ENCODE results near the gene SDR42E2.

Gene SDR42E2

DNA sequence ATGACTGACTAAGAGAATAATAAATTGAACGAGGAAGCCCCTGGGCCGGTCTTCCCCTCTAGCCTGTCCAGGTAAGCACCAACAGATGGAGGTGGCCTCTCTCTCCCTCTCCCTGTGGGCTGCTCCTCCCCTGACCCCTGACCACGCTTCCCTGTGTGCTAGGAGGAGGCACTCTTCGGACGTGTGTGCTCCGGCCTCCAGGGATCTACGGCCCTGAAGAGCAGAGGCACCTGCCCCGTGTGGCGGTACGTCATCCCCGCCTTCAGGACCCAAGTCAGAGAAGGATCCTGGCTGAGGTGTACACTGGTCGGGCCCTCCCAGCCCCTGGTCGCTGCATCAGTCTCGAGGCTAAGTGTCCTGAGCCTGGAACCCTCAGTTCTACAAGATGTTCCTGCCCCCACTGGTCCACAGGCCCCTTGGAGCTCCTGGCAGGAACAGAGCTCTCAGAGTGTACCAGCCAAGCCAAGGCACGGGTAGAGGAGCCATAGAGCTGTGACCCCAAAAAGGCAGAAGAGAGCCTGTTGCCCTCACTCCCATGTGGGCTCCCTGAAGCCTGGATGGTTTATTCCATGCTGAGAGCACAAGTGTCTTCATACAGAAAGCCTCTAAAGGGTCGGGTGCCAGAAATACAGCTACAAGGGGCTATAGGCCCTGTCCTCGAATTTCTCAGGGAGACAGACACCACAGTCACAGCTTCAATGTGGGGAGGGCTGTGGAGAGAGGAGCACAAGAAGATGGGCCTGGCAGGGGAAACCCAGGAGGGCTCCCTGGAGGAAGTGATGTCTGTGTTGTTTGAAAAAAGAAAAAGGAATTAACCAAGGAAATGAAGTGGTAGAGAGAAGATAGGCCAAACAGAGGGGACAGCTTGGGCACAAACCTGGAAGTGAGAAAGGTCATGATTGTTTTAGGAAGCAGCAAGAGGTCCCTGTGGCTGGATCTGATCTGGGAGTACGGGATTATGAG, 15.9 kb downstream of the SDR42E2 start:
- Histone ChIP-seq H4K20me1 (ENCODE audit: insufficient read depth, low read length) (no peaks in the 10 kb centered on the region), H3K27ac (ENCODE audit: low read length) (no peak overlapping the region), H2AFZ (ENCODE audit: low read depth, low read length) (no peak overlapping the region), H3K27me3 (ENCODE audit: insufficient read depth, low read length, poor library complexity) (no peaks in the 10 kb centered on the region), H3K4me3 (ENCODE audit: low read depth in 1 of 2, low read length in 2 of 2) (no peak overlapping the region), H3K4me1 (ENCODE audit: insufficient read depth, low read length) (no peaks in the 10 kb centered on the region), H3K79me2 (ENCODE audit: insufficient read depth, low read length) (no peaks in the 10 kb centered on the region), H3K9ac (ENCODE audit: low read depth, low read length) (no peak overlapping the region), H3K9me3 (ENCODE audit: insufficient read depth, low read length, severe bottlenecking) (no peaks in the 10 kb centered on the region), H3K36me3 (ENCODE audit: insufficient read depth, low read length) (no peaks in the 10 kb centered on the region), H3K4me2 (ENCODE audit: insufficient read depth, low read length) (no peak overlapping the region)
- TF ChIP-seq, protein P1, sequence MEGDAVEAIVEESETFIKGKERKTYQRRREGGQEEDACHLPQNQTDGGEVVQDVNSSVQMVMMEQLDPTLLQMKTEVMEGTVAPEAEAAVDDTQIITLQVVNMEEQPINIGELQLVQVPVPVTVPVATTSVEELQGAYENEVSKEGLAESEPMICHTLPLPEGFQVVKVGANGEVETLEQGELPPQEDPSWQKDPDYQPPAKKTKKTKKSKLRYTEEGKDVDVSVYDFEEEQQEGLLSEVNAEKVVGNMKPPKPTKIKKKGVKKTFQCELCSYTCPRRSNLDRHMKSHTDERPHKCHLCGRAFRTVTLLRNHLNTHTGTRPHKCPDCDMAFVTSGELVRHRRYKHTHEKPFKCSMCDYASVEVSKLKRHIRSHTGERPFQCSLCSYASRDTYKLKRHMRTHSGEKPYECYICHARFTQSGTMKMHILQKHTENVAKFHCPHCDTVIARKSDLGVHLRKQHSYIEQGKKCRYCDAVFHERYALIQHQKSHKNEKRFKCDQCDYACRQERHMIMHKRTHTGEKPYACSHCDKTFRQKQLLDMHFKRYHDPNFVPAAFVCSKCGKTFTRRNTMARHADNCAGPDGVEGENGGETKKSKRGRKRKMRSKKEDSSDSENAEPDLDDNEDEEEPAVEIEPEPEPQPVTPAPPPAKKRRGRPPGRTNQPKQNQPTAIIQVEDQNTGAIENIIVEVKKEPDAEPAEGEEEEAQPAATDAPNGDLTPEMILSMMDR (IDR thresholded peaks at IDR 0.05; ENCODE audit: borderline replicate concordance, extremely low read depth, low read length, poor library complexity, severe bottlenecking): no peak
- no peak for TF ChIP-seq EZH2 (IDR thresholded peaks at IDR 0.05; ENCODE audit: borderline replicate concordance, low read depth, low read length, severe bottlenecking)
- no peak for ATAC-seq (ENCODE audit: insufficient read depth, low read depth)
- no peak for DNase-seq

DNA sequence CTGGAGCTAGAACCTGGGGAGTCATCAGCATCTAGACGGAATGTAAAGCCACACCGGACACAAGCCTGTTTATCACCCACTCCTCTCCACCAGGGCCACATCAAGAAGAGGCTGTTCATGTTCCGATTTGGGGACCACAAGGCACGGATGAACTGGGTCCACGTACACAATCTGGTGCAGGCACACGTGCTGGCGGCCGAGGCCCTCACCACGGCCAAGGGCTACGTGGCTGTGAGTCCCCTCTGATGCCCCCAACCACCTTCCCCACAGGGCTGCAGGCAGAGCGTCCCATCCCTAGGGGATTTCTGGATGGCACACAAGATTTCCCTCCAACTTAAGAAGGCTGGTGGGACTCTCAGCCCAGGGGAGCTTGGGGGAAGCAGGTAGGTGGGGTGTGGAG, 19.1 kb downstream of the SDR42E2 start:
- no peaks in the 10 kb centered on the region for H3K4me1 ChIP-seq (ENCODE audit: insufficient read depth, low read length)
- no peaks in the 10 kb centered on the region for H3K36me3 ChIP-seq (ENCODE audit: insufficient read depth, low read length)
- no peak overlapping the region for H3K4me2 ChIP-seq (ENCODE audit: insufficient read depth, low read length)
- no peaks in the 10 kb centered on the region for H3K9me3 ChIP-seq (ENCODE audit: insufficient read depth, low read length, severe bottlenecking)
- no peak overlapping the region for H3K27ac ChIP-seq (ENCODE audit: low read length)
- no peaks in the 10 kb centered on the region for H3K79me2 ChIP-seq (ENCODE audit: insufficient read depth, low read length)
- H3K9ac ChIP-seq (ENCODE audit: low read depth, low read length): no peak overlapping the region
- TF ChIP-seq, protein P1 (IDR thresholded peaks at IDR 0.05; ENCODE audit: borderline replicate concordance, extremely low read depth, low read length, poor library complexity, severe bottlenecking): no peak
- TF ChIP-seq EZH2 (IDR thresholded peaks at IDR 0.05; ENCODE audit: borderline replicate concordance, low read depth, low read length, severe bottlenecking): no peak
- no peaks in the 10 kb centered on the region for H4K20me1 ChIP-seq (ENCODE audit: insufficient read depth, low read length)
- no peaks in the 10 kb centered on the region for H3K27me3 ChIP-seq (ENCODE audit: insufficient read depth, low read length, poor library complexity)
- DNase-seq (no peak), ATAC-seq (ENCODE audit: insufficient read depth, low read depth) (no peak)
- H2AFZ ChIP-seq (ENCODE audit: low read depth, low read length): no peak overlapping the region
- H3K4me3 ChIP-seq (ENCODE audit: low read depth in 1 of 2, low read length in 2 of 2): no peak overlapping the region

DNA sequence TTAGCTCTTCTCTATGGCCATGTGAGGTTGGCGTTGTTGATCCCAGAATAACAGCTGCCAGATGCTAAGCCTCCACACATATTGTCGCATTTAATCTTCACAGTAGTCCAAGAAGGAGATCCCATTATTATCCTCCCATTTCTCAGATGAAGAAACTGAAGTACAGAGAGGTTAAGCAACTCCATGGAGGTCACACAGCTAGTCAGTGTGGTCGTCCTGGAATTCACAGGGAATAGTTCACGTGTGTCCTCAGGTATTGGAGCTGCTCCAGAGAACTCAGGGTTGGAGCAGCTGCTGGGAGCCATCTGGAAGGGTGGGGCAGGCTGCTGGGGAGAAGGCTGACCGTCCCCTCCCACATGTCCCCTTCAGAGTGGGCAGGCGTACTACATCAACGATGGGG, 19.5 kb downstream of the SDR42E2 start:
- Histone ChIP-seq H3K4me1 (ENCODE audit: insufficient read depth, low read length) (no peaks in the 10 kb centered on the region), H3K27ac (ENCODE audit: low read length) (no peak overlapping the region), H3K79me2 (ENCODE audit: insufficient read depth, low read length) (no peaks in the 10 kb centered on the region), H4K20me1 (ENCODE audit: insufficient read depth, low read length) (no peaks in the 10 kb centered on the region), H3K36me3 (ENCODE audit: insufficient read depth, low read length) (no peaks in the 10 kb centered on the region), H2AFZ (ENCODE audit: low read depth, low read length) (no peak overlapping the region), H3K4me3 (ENCODE audit: low read depth in 1 of 2, low read length in 2 of 2) (no peak overlapping the region), H3K9me3 (ENCODE audit: insufficient read depth, low read length, severe bottlenecking) (no peaks in the 10 kb centered on the region), H3K4me2 (ENCODE audit: insufficient read depth, low read length) (no peak overlapping the region), H3K9ac (ENCODE audit: low read depth, low read length) (no peak overlapping the region), H3K27me3 (ENCODE audit: insufficient read depth, low read length, poor library complexity) (no peaks in the 10 kb centered on the region)
- DNase-seq: no peak
- no peak for TF ChIP-seq EZH2 (IDR thresholded peaks at IDR 0.05; ENCODE audit: borderline replicate concordance, low read depth, low read length, severe bottlenecking)
- TF ChIP-seq, protein P1 (IDR thresholded peaks at IDR 0.05; ENCODE audit: borderline replicate concordance, extremely low read depth, low read length, poor library complexity, severe bottlenecking): no peak
- no peak for ATAC-seq (ENCODE audit: insufficient read depth, low read depth)
